SK-N-MC (cell line): ENCODE data around the gene RTKN.

Experiments used
- EZH2 ChIP-seq: fragments of 200-600 bp; sonication (generic); IDR thresholded peaks from one replicate; pipeline ENCODE4 v1.6.1; 2017; ENCODE audit warnings: antibody characterized with exemption
- FOXP2 ChIP-seq: optimal IDR thresholded peaks from 2 replicates; pipeline ENCODE3; 2011; ENCODE audit warnings: mild to moderate bottlenecking, moderate library complexity; ENCODE audit not compliant: insufficient read depth; ENCODE audit errors: extremely low read length, control extremely low read depth
- POLR2AphosphoS5 ChIP-seq: IDR thresholded peaks from 2 replicates; pipeline ENCODE4 v1.6.1; 2012; ENCODE audit warnings: mild to moderate bottlenecking, low read depth, low read length, borderline replicate concordance

DNA sequence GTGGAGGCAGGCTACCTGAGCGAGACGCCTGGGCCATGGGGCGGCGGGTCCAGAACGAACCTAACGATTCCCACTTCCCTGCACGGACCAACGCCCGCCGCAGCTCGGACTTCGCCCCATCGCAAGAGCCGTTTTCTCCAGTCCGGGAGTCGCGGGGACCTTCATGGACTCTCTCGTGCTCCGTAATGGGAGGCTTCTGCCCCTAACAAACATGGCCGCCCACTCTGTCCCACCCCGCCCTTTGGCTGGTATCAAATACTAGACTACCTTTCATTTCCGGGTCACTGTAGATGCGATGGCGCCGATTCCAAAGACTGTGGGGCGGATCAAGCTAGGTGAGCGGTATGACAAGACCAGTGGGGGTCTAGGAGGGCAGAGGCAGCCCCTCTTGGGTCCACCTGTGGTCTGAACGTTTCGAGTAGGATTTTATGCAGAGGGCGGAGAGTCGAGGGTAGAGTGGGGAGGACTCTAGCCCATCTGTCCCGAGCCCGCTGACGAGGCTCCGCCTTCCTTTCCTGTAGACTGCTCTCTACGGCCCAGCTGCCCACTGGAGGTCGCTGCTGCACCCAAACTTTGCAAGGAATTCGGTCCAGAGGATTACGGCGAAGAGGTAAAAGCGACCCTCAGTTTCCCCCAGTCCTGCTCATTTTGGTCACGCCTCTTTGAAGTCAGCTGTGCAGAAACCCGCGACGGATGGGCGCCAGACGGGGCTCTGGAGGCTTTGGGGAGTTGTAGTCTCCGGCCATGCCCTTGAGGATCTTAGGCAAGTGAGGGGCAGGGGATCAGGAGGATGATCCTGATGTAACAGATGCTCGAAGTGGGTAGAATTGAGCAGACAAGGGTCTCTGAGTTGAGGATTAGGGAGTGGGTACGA lies 41.3 kb upstream of the RTKN start, which contains the start of the genes CCDC142 and TTC31:
- TF ChIP-seq EZH2 (no peak), POLR2AphosphoS5 (peak; percentile 77; the same call in 1 of the 2 replicates), FOXP2 (no peak)
